HepG2 (cell line): ENCODE data around the gene P3H4.

ENCODE experiments used
- BORCS8-MEF2B ChIP-seq: sonication (generic); formaldehyde crosslinking; IDR thresholded peaks from 2 replicates; pipeline ENCODE4 v1.8.0; 2022; ENCODE audit warnings: mild to moderate bottlenecking, missing genetic modification reagents
- EZH2 ChIP-seq: conservative IDR thresholded peaks from 2 replicates; pipeline ENCODE4 v1.6.1; 2012; ENCODE audit warnings: mild to moderate bottlenecking, low read depth, low read length, moderate library complexity
- MEIS2 ChIP-seq: sonication (generic); formaldehyde crosslinking; IDR thresholded peaks from 2 replicates; pipeline ENCODE4 v1.9.0; 2021; ENCODE audit warnings: mild to moderate bottlenecking, missing genetic modification reagents
- NFIB ChIP-seq: sonication (generic); formaldehyde crosslinking; IDR thresholded peaks from 2 replicates; pipeline ENCODE4 v1.9.0; 2021; ENCODE audit warnings: missing genetic modification reagents, mild to moderate bottlenecking, borderline replicate concordance
- RNF2 ChIP-seq: fragments of 450-650 bp; conservative IDR thresholded peaks from 2 replicates; pipeline ENCODE4 v1.6.1; 2016; ENCODE audit warnings: low read depth
- SIN3A ChIP-seq: IDR thresholded peaks from 2 replicates; pipeline ENCODE4 v1.6.1; 2011; ENCODE audit warnings: low read depth, mild to moderate bottlenecking, control low read depth, low read length, borderline replicate concordance
- TAF1 ChIP-seq: sonication (generic); formaldehyde crosslinking; IDR thresholded peaks from 2 replicates; pipeline ENCODE4 v1.4.0; 2020; ENCODE audit warnings: missing genetic modification reagents
- ZFX ChIP-seq: sonication (generic); formaldehyde crosslinking; IDR thresholded peaks from 2 replicates; pipeline ENCODE4 v1.4.0; 2020; ENCODE audit warnings: mild to moderate bottlenecking, low read depth, missing genetic modification reagents, moderate library complexity
- TF ChIP-seq, protein P1 (sequence below): sonication (generic); formaldehyde crosslinking; IDR thresholded peaks from 2 replicates; pipeline ENCODE4 v1.5.0; 2020; ENCODE audit warnings: mild to moderate bottlenecking, missing genetic modification reagents, moderate library complexity
- TF ChIP-seq, protein P2 (sequence below): IDR thresholded peaks from 2 replicates; pipeline ENCODE4 v1.6.1; 2012; ENCODE audit warnings: low read depth, low read length, improper control_type of control experiment
- TF ChIP-seq, protein P3 (sequence below), 2 experiments: fragments of 450-650 bp in 1 of 2; sonication (generic) in 1 of 2; formaldehyde crosslinking in 1 of 2; IDR thresholded peaks; 2 replicates each; pipeline versions ENCODE4 v1.6.1 to v1.8.0; 2016 to 2022; ENCODE audit warnings: antibody characterized with exemption in 1 of 2, mild to moderate bottlenecking in 1 of 2, missing genetic modification reagents in 1 of 2

DNA sequence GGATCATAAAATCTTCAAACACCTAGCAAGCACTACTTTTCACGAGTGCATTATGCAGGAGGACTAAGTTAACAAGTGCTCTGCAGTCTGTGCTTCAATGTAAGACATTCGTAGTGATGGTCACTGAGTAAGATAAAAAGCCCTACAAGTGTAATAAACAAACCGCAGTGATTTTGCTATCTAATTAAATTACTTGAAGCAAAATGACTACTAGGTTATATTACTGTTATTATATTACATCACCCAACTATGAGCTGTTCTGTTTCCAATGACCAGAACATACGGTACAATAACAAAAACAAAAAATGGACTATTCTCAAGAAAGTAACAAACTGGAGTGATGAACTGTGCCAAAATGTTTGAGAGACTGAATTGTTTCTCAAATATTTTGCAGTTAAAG, 37.0 kb upstream of the P3H4 start:
- TF ChIP-seq NFIB: no peak
- TF ChIP-seq TAF1 (CRISPR knock-in tag): no peak
- TF ChIP-seq EZH2: no peak
- TF ChIP-seq ZFX: no peak
- TF ChIP-seq, protein P1, sequence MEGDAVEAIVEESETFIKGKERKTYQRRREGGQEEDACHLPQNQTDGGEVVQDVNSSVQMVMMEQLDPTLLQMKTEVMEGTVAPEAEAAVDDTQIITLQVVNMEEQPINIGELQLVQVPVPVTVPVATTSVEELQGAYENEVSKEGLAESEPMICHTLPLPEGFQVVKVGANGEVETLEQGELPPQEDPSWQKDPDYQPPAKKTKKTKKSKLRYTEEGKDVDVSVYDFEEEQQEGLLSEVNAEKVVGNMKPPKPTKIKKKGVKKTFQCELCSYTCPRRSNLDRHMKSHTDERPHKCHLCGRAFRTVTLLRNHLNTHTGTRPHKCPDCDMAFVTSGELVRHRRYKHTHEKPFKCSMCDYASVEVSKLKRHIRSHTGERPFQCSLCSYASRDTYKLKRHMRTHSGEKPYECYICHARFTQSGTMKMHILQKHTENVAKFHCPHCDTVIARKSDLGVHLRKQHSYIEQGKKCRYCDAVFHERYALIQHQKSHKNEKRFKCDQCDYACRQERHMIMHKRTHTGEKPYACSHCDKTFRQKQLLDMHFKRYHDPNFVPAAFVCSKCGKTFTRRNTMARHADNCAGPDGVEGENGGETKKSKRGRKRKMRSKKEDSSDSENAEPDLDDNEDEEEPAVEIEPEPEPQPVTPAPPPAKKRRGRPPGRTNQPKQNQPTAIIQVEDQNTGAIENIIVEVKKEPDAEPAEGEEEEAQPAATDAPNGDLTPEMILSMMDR (CRISPR knock-in tag): no peak
- no peak for TF ChIP-seq MEIS2 (CRISPR knock-in tag)
- no peak for TF ChIP-seq RNF2
- no peak for TF ChIP-seq SIN3A
- no peak for TF ChIP-seq BORCS8-MEF2B (CRISPR knock-in tag)
- TF ChIP-seq, protein P2, sequence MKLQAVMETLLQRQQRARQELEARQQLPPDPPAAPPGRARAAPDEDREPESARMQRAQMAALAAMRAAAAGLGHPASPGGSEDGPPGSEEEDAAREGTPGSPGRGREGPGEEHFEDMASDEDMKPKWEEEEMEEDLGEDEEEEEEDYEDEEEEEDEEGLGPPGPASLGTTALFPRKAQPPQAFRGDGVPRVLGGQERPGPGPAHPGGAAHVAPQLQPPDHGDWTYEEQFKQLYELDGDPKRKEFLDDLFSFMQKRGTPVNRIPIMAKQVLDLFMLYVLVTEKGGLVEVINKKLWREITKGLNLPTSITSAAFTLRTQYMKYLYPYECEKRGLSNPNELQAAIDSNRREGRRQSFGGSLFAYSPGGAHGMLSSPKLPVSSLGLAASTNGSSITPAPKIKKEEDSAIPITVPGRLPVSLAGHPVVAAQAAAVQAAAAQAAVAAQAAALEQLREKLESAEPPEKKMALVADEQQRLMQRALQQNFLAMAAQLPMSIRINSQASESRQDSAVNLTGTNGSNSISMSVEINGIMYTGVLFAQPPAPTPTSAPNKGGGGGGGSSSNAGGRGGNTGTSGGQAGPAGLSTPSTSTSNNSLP: no peak
- TF ChIP-seq, protein P3, sequence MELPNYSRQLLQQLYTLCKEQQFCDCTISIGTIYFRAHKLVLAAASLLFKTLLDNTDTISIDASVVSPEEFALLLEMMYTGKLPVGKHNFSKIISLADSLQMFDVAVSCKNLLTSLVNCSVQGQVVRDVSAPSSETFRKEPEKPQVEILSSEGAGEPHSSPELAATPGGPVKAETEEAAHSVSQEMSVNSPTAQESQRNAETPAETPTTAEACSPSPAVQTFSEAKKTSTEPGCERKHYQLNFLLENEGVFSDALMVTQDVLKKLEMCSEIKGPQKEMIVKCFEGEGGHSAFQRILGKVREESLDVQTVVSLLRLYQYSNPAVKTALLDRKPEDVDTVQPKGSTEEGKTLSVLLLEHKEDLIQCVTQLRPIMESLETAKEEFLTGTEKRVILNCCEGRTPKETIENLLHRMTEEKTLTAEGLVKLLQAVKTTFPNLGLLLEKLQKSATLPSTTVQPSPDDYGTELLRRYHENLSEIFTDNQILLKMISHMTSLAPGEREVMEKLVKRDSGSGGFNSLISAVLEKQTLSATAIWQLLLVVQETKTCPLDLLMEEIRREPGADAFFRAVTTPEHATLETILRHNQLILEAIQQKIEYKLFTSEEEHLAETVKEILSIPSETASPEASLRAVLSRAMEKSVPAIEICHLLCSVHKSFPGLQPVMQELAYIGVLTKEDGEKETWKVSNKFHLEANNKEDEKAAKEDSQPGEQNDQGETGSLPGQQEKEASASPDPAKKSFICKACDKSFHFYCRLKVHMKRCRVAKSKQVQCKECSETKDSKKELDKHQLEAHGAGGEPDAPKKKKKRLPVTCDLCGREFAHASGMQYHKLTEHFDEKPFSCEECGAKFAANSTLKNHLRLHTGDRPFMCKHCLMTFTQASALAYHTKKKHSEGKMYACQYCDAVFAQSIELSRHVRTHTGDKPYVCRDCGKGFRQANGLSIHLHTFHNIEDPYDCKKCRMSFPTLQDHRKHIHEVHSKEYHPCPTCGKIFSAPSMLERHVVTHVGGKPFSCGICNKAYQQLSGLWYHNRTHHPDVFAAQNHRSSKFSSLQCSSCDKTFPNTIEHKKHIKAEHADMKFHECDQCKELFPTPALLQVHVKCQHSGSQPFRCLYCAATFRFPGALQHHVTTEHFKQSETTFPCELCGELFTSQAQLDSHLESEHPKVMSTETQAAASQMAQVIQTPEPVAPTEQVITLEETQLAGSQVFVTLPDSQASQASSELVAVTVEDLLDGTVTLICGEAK (IDR thresholded peaks at IDR 0.05): no peak
- TF ChIP-seq, protein P3 (CRISPR knock-in tag; IDR thresholded peaks at IDR 0.05): no peak
